Coronary artery (tissue), 2 donors: ENCODE results near the gene MINK1.

ENCODE experiments used
- DNase-seq: peaks from one replicate; pipeline ENCODE4 v3.0.0-alpha.2; 2017; ENCODE audit warnings: low spot score
- H3K27ac ChIP-seq, 2 donors: fragments of 200-600 bp; sonication (generic); one replicate each; pipeline ENCODE4 v1.5.1; 2016 to 2019
- H3K4me3 ChIP-seq: fragments of 200-600 bp; sonication (generic); 2 replicates; pipeline ENCODE4 v1.5.1; 2016; ENCODE audit warnings: mild to moderate bottlenecking, moderate library complexity
- TF ChIP-seq, protein P1 (sequence below): fragments of 200-600 bp; sonication (generic); IDR thresholded peaks from one replicate; pipeline ENCODE4 v1.5.1; 2019; ENCODE audit warnings: antibody characterized with exemption

Gene MINK1

DNA sequence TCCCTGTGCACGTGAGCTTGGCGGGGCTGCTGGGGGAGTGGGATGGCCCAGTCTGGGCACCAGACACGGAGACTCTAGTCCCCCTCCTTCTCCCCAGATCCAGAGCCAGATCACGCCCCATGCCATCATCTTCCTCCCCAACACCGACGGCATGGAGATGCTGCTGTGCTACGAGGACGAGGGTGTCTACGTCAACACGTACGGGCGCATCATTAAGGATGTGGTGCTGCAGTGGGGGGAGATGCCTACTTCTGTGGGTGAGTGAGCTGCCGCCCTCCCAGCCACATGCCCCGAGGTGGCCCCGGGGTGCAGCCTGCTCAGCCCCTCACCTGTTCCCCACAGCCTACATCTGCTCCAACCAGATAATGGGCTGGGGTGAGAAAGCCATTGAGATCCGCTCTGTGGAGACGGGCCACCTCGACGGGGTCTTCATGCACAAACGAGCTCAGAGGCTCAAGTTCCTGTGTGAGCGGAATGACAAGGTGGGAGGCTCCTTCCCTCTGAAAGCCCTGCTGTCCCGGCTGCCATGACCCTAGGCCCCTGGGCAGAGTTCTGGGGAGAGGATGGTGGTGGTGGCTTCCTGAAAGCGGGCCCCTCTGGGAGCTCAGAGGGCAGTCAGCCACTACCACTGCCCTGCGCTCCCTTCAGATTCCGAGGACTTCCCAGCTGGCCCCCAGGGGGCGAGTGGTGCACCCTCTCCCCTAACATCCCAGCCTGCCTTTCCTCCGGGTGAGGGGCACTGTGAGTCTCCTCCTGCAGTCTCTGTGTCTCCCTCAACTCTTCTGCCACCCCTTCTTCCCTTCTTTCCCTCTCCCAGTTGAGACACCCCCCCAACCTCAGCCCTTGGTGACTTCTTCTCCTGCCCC, 63.4 kb downstream of the MINK1 start:
- DNase-seq: peak; percentile 70
- H3K4me3 ChIP-seq: no peak overlapping the region
- TF ChIP-seq, protein P1, sequence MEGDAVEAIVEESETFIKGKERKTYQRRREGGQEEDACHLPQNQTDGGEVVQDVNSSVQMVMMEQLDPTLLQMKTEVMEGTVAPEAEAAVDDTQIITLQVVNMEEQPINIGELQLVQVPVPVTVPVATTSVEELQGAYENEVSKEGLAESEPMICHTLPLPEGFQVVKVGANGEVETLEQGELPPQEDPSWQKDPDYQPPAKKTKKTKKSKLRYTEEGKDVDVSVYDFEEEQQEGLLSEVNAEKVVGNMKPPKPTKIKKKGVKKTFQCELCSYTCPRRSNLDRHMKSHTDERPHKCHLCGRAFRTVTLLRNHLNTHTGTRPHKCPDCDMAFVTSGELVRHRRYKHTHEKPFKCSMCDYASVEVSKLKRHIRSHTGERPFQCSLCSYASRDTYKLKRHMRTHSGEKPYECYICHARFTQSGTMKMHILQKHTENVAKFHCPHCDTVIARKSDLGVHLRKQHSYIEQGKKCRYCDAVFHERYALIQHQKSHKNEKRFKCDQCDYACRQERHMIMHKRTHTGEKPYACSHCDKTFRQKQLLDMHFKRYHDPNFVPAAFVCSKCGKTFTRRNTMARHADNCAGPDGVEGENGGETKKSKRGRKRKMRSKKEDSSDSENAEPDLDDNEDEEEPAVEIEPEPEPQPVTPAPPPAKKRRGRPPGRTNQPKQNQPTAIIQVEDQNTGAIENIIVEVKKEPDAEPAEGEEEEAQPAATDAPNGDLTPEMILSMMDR: no peak
- H3K27ac ChIP-seq: no peak overlapping the region

DNA sequence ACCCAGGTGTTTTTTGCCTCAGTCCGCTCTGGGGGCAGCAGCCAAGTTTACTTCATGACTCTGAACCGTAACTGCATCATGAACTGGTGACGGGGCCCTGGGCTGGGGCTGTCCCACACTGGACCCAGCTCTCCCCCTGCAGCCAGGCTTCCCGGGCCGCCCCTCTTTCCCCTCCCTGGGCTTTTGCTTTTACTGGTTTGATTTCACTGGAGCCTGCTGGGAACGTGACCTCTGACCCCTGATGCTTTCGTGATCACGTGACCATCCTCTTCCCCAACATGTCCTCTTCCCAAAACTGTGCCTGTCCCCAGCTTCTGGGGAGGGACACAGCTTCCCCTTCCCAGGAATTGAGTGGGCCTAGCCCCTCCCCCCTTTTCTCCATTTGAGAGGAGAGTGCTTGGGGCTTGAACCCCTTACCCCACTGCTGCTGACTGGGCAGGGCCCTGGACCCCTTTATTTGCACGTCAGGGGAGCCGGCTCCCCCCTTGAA, 64.1 kb downstream of the MINK1 start:
- TF ChIP-seq, protein P1: no peak
- DNase-seq: peak; percentile 74
- Histone ChIP-seq H3K4me3 (no peak overlapping the region), H3K27ac (no peak overlapping the region)

DNA sequence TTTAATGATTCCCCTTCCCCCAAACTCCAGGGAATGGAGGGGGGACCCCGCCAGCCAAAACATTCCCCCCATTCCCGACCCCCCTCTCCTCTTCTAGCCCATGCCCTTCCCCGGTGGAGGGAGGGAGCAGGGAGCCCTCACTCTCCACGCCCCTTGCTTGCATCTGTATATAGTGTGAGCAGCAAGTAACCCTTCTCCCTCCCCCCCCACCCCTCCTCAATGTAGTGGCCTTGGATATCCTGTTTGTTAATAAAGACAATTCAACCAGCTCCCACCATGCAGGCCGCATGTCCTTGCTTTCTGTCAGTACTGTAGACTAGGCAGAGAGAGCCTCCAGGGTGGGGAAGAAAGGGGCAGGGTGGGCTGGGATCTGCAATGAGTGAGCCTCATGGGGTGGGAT, 64.6 kb downstream of the MINK1 start:
- Histone ChIP-seq H3K27ac (no peak overlapping the region), H3K4me3 (no peak overlapping the region)
- DNase-seq: peak; percentile 69
- TF ChIP-seq, protein P1: no peak

DNA sequence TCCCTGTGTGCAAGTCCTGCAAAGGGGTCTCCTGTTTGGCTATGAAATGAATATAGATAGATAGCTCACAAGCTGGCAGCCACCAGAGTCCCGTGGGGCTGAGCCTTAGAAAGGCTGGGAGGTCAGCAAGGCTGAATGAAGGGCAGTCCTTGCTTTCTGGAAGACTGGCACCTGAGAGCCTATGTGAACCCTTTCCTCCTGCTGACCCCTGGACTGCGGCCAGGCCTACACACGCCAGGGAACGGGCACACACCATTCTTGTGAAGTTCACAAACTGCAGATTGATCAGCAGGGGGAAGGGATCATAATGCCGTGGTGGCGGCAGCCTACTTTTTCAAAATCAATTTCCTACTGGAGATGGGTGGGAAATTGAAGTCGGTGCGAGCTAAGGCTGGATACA, 65.2 kb downstream of the MINK1 start:
- H3K27ac ChIP-seq: no peak overlapping the region
- TF ChIP-seq, protein P1: no peak
- no peak overlapping the region for H3K4me3 ChIP-seq
- peak; percentile 74 for DNase-seq

DNA sequence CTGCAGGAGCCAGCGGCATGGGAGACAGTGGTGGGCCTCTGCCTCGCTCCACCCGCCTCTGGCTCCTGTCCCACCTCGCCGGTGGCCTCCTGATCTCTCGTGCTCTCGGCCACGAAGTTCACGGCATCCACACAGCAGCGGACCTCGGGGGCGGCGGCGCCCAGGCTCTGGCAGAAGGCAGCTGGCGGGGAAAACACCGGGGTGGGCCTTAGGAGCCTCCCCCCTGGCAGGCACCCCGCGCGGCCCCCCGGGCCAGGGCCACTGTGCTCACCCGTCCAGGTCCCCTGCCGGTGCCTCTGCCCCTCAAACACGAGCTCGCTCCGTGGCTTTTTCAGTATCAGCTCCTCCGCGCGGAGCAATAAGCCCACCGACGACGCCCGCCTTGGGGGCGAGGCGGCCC, 65.8 kb downstream of the MINK1 start:
- peak overlapping the region; percentile 69 for H3K4me3 ChIP-seq
- H3K27ac ChIP-seq: peak overlapping the region in 1 of 2 donors; percentile 40

DNA sequence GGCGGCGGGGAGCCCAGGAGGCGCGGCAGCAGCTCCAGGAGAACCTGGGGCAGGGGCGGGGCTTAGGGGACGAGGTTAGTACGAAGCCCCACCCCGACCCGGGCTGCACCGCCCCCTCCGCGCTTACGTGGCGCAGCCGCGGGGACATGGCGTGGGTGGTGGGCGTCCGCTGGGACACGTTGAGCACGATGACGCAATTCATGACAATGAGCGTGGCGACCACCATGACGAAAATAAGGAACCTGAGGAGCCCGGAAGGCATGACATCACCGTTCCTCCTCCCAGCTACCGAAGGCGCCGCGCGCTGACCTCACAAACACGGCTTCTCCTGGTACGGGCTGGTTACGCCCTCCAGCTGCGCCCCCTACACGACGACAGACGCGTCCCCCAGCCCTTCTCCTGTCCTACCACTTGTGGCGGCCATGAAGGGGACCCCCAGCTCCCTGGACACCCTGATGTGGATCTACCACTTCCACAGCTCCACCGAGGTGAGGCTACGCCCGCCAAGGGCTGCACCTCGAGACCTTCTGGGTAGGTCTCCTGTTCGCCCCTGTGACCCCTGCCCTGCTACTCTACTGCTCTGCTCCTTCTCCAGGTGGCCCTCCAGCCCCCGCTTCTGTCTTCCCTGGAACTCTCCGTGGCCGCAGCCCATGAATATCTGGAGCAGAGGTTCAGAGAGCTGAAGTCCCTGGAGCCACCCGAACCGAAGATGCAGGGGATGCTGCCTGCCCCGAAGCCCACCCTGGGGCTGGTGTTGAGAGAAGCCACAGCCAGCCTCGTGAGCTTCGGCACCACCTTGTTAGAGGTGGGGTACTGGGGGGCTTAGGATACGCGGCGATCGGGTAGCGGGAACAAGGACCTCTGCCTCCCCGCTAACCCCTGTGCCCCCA, 66.4 kb downstream of the MINK1 start, which contains the start of gene C17orf107:
Gene C17orf107 (plus strand): TSS at position 196 of the 890 bp plus-strand sequence. CDS start 227 bp downstream, at position 423.
- DNase-seq: peak; percentile 87
- Histone ChIP-seq H3K27ac (peak within 1 kb of the TSS in 1 of 2 donors; percentile 40), H3K4me3 (peak within 1 kb of the TSS; percentile 69)
- TF ChIP-seq, protein P1: no peak

More for the DNA sequence above, 65.8 kb downstream of the MINK1 start:
- TF ChIP-seq, protein P1: no peak
- no peak for DNase-seq
